HG02571 (cell line): ENCODE measurements around the gene RNF213.

Experiments
- ATAC-seq: cut with Tn5 transposase; IDR thresholded peaks from one replicate; pipeline ENCODE4 v1.9.1; 2021; ENCODE audit warnings: mild to moderate bottlenecking, moderate library complexity; ENCODE audit not compliant: unreplicated experiment

RNF213 gene

DNA sequence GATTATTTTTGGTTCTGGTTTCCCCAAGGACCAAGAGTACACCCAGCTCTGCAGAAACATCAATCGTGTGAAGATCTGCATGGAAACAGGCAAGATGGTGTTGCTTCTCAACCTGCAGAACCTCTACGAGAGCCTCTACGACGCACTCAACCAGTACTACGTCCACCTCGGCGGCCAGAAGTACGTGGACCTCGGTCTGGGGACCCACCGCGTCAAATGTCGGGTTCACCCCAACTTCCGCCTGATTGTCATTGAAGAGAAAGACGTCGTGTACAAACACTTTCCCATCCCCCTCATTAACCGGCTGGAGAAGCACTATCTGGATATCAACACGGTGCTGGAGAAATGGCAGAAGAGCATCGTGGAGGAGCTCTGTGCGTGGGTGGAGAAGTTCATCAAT, 86.9 kb downstream of the RNF213 start:
- no peak for ATAC-seq

DNA sequence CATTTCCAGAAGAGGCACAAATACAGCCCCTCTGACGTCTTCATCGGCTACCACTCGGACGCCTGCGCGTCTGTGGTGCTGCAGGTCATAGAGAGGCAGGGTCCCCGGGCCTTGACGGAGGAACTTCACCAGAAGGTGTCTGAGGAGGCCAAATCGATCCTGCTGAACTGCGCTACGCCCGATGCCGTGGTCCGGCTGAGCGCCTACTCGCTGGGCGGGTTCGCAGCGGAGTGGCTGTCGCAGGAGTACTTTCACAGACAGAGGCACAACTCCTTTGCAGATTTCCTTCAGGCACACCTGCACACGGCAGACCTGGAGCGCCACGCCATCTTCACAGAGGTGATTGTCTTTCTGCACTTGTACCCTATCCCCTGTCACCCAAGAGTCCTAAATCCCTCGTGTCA, 87.3 kb downstream of the RNF213 start:
- ATAC-seq = no peak

DNA sequence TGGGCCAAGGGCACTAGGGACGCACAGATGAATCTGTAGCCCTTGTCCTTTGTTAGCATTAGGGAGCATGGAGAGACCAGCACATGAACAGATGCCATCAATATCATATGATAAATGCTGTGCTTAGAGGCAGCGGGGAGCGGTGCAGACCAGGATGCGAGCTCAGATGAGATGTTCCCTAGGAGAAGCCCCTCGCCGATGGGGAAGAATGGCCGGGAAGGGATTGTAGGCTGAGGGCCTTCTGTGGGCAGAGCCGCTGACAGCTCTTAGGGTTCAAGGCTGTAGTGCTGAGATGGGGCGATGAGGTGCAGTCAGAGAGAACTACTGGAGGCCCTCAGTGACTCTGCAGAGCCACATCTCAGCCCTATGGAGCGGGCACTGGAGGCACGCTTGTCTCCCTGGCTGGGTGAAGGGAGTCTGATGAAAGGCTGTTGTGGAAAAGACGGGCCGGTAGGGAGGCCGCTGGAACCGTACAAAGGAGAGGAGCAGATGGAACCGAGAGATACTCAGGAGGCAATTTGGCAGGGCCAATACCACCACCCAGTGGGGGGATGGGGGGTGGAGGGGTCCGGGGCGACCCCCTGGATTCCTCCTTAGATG, 88.0 kb downstream of the RNF213 start:
- no peak for ATAC-seq

DNA sequence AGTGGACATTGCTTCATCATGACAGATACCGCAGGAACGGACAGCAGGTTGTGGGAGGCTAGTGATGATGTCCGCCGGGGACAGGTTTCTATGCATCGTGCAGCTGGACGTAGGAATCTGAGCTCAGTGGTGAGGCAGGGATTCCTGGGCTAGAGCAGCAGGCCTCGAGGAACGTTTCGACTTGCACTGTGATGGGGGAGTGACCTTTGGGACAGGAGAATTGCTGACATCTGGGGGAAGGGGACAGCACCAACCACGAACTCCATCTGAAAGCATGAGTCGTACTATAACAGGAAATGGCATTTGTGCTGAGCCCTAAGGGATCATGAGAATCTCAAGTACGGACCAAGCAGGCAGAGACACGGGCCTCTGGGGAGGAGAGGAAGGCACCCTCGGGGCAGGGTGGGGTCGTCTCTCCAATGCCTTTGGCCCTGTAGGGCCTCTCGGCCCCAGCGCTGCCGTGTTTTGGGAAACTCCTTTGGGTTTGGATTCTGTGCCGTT, 88.5 kb downstream of the RNF213 start:
- ATAC-seq = no peak

DNA sequence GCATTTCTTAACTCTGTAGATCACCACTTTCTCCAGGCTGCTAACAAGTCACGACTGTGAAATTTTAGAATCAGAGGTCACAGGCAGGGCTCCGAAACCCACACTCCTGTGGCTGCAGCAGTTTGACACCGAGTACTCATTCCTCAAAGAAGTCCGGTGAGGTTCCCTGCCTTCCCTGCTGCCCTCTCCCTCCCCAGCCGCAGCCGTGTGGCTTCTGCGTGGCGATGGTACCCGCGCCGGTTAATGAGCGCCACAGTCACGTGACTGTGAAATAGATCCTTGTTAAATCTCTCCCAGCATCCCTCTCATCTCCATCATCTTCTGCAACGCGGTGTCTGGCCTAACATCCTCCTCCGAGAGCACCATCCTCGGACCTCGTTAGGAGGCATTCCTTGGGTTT, 89.1 kb downstream of the RNF213 start:
- ATAC-seq = no peak

DNA sequence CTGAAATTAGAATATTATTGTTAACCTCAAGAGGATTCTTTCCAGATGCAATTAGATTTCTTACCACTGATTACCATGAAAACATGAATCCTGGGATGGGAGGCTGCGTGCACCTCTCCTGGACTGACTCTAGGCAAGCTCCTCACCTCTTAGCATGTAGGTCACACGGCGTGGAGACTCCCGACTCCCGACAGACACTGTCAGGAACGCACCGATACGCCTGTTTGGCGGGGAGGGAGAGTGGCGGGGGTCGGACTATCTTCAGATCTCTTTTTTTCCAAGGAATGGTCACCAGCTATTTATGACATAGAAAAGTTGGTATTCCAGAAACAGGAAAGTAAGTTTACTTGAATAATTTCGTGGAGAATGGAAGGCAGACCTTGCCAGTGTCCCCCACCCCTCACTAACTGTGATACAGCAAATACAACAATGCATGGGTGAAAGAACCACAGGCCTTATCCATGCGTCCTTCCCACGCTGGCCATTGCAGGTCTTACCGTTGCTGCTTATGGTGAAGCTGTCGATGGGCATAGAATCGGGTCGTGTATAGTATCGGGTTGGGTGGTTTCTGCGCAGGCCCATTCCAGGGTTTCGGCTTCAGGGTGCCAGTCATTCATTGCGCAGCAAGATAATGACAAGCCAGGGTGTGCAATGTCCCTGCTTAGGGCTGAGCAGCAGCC, 91.7 kb downstream of the RNF213 start:
- ATAC-seq = no peak

DNA sequence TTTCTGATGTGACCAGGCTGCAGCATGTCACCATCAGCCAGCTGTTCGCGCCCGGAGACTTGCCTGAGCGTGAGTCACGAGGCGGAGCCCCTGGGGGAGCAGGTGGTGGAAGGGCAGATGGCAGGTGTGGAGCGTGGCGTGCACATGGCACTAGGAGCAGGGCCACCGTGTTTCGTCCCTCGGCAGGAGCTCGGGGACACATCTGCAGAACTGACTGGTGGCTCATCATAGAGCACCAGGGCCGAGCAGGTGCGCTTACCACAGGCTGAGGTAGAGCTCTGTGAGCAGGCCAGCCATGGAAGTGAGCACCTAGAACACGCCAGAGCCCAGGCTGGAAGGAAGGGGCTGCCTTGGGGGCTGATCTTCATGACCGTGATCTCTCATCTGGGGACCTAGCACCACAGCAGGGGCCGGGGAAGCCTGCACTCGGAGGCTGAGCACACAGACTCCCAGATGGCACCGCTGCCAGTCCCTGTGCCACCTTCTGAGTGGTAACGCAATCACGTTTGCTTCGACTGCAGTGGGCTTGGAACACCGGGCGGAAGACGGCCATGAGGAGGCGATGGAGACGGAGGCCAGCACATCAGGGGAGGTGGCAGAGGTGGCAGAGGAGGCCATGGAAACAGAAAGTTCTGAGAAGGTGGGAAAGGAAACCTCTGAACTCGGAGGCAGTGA, 92.5 kb downstream of the RNF213 start:
- ATAC-seq = no peak

DNA sequence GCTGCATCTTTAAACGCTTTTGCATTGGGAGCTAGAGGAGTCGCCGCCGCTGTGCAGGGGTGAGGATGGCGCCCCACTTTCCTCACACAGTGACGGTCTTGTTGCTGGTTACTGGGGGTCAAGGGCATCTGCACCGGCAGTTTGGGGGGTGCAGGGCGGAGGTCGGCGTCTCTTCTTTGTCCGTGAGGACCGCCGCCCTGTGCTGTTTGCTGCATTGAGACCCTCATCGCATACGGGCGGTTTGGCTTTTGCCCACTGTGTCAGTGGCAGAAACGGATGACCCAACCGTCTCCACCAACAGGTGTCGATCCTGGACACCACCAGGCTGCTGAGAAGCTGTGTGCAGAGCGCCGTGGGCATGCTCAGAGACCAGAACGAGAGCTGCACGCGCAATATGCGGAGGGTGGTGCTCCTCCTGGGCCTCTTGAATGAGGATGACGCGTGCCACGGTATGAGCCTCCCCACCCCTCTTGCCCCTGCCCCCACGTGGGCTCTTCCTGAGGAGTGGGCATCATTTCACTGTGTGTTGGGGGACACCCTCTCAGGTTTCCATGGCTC, 93.1 kb downstream of the RNF213 start:
- ATAC-seq = no peak

DNA sequence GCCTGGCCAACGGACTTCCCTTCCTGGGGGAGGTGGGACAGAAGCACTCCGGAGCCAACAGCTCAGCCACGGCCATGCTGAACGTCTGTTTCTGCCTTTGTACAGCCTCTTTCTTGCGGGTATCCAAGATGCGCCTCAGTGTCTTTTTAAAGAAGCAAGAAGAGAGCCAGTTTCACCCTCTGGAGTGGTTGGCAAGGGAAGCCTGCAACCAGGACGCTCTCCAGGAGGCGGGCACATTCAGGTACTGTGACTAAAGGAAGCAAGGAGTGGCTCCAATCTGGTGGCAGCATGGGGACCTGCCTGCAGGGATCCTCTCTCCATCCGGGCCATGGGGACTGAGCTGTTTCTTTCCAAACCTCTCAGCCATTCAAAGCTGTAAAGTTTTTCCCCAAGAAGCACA, 93.7 kb downstream of the RNF213 start:
- ATAC-seq = no peak

DNA sequence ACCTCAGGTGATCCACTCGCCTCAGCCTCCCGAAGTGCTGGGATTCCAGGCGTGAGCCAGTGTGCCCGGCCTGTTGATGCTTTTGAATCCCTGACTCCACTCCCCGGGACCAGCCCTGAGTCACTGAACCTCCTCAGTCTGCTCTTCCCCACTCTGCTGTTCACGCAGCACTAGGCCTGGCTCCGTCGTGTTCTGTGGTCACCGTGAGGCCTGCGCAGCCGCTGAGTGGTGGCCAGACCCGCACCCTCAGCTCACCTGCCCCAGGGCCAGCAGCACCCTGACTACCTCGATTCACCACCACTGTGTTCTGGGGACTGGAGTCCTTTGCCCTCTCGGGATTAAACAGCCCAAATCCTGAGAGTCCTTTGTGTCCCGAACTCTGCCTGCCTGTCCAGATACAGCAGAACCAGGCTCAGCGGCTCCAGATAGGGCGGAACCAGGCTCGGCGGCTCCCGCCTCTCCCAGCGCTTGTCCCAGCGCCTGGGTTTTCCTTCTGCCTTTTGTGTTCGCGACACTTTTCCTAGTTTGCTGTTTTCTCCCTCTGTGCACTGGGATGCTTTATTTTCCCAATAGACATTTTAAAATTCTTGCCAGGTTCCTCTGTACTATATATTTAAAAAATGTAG, 95.7 kb downstream of the RNF213 start:
- no peak for ATAC-seq

DNA sequence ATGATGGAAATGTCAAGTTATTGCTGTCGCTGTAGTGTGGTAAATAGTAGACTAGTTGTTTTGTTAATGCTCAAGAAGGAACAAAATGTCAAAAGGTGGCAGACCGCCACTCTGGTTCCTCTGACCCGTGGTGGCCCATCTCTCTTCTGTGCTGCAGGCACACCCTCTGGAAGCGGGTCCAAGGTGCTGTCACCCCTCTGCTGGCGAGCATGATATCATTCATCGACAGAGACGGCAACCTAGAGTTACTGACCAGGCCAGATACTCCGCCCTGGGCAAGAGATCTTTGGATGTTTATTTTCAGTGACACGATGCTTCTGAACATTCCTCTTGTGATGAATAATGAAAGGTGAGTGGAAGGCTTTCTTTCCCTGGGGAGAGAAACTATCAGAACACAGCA, 97.5 kb downstream of the RNF213 start:
- ATAC-seq = no peak

DNA sequence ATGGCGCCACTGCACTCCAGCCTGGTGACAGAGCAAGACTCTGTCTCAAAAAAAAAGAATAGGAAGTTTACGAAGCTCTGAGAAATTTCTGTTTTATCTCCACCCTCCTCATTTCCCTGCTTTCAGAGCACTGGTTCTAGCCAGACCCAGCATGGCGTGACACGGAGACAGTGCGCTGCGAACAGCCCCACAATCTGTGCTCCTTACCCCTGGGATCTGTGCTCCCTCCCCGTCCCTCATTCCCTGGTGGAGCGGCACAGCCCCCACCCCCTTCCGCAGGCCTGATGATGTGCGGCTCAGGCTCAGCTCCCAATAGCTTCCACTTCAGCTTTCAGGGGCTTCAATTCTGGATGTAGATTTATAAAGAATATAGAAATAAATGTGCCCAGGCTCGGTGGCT, 98.2 kb downstream of the RNF213 start:
- ATAC-seq = no peak

DNA sequence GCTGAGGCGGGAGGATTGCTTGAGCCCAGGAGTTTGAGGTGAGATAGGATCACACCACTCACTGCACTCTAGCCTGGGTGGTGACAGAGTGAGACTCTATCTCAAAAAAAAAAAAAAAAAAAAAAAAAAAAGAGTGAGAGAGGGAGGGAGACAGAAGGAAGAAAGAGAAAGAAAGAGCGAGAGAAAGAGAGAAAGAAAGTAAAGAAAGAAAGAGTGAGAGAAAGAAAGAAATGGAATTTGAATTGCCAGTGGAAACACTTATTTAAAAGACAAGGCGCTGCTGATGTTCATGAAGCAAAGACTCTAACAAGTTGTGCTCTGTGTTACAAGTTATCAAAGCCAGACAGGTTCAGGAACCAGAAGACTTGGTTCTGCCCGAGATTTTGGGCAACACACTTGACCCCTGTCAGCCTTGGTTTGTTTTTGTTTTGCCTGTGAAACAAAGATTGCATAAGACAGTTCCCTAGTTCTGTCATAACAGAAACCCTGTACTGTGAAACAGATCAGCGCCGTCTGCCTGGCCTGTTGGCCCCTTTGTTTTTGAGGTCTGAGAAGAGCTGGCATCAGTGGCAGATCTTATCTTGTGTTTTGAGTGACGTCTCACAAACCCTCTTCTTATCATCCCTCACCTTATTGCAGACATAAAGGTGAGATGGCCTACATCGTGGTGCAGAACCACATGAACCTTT, 98.9 kb downstream of the RNF213 start:
- ATAC-seq = no peak

DNA sequence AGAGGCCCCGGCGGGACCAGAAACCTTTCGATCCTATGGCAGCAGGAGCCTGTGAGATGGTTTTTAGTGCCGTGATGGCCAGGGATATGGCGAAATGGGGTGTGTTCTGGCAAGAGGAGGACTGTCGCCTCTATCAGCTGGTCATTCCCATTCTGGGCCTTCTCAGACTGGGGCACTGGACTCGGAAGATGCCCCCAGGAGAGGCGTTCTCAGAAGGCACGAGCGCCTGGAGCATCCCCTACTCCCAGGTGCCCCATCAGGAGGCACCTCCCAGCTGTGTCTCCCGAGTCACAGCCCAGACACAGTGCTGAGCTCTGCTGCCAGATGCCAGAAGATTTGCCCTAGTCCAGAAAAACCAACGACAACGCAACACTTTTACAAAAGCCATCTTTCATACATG, 99.7 kb downstream of the RNF213 start:
- ATAC-seq = no peak

DNA sequence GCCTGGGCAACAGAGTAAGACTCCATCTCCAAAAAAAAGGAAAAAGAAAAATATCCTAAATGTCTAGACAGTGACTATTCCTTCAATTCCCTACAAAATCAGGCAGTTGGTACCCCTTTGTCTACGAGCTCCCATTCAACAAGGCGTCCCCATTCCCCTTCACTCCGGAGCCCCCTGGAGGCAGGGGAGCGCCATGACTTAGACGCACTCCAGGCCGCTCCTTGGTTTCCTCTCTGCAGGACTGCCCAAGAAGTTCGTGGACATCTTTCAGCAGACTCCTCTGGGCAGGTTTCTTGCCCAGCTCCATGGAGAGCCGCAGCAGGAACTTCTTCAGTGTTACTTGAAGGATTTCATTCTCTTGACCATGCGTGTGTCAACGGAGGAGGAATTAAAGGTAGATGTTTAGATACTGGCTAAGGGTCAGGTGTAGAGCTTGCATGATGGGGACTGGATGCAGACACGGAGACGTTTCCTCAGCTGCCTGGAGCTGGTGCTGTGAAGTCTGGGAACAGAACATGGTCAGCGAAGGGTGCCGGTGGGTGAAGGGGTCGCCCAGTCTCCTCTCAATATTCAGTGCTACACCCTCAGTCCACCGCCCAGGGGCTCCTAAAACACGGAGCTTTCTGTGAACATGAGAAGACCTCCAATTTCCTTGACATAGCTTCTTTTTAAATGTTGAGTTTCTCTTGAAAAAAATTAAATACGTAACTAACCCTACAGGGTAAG, 101.0 kb downstream of the RNF213 start:
- no peak for ATAC-seq

DNA sequence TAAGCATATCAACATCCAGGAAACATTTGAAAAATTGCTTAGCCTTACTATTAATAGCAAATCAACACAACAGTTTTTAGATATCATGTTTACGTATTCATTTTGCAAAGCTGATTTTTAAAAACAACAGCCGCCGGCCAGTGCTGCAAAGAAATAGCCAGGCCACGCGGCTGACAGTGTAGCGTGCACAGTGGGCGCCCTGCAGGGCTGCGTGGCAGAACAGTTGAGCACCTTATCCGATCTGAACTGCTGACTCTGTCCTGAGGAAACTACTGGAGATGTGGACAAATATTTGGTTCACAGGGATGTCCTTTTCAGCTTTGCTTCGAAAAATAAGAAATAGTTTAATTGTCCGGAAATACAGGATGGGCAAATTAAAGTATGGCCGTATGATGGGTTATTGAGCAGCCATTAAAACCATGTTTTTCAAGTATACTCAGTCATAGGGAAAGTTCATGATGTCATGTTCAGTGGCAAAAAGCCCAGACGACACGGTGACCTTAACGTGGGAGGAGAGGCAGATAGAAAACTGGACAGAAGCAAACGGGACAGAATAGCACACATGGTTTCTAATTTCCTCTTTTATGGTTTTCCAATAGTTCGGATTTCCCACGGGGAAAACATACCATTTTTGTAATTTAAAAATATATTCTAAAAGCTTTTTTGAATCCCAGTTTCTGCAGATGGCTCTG, 101.9 kb downstream of the RNF213 start:
- ATAC-seq = no peak

DNA sequence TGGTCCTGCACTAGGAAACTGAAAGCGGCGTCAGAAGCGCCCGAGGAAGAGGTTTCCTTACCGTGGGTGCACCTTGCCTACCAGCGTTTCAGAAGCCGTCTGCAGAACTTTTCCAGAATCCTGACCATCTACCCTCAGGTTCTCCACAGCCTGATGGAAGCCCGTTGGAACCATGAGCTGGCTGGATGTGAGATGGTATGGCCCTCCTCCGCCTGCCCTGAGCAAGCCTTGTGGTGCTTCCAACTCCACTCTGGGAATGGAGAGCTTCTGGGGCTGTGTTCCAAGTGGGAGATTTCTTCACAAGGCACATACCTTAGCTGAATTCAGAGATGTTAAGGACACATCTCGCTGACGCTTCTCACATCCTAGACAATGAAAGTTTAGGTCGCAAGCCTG, 102.5 kb downstream of the RNF213 start:
- no peak for ATAC-seq

DNA sequence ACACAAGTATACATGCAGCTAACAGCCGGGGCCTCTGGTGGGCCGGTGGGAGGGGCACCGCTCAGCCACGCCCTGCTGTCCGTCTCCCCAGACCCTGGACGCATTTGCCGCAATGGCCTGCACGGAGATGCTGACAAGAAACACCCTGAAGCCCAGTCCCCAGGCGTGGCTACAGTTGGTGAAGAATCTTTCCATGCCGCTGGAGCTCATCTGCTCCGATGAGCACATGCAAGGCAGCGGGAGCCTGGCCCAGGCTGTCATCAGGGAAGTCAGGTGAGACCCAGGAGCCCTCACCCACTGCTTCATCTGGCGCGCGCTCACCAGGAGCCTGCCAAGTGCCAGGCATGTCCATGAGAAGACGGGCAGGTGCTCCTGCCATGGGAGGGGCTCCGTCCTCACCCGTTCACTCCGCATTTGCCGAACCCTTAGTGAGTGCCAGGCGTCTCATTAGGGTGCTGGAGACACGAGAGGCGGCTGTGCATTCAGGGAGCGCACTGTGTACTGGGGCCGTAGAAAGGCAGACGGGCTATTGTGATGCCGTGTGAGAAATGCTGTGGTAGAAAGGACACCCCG, 103.0 kb downstream of the RNF213 start:
- ATAC-seq = no peak

DNA sequence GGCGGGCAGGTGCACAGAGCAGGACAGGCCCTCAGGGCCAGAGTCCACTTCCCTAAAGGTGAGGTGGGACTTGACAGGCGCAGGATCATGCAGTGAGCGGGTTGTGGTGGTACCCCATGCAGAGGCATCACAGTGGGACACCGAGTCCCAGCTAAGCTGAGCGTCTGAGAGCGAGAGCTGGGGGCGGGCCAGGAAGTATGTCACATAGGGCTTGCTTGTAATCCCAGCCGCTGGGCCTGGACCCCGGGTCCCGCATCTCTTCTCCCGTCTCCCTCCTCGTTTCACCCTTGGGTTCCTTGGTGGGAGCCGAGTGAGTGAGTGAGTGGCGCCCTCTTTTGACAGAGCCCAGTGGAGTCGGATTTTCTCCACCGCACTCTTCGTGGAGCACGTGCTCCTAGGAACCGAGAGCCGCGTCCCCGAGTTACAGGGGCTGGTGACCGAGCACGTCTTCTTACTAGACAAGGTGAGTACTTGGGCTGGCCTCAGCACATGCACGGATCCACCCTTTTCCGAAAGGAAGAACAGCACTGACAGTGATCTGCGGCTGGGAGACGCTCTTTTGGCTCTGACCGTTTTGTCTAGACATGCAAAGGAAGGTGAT, 103.5 kb downstream of the RNF213 start:
- no peak for ATAC-seq
